ENCODE results near the gene SCYGR1. TPM values are rescaled to one million over a fixed set of nuclear protein-coding genes. Genes with fewer than 3 reads are reported as not detected.

The SCYGR1 gene
- total and polyA plus RNA-seq, 2 of the 13 experiments (the other 11 are each of a cell fraction or from before 2014, with no cell fraction given), result not detected

DNA sequence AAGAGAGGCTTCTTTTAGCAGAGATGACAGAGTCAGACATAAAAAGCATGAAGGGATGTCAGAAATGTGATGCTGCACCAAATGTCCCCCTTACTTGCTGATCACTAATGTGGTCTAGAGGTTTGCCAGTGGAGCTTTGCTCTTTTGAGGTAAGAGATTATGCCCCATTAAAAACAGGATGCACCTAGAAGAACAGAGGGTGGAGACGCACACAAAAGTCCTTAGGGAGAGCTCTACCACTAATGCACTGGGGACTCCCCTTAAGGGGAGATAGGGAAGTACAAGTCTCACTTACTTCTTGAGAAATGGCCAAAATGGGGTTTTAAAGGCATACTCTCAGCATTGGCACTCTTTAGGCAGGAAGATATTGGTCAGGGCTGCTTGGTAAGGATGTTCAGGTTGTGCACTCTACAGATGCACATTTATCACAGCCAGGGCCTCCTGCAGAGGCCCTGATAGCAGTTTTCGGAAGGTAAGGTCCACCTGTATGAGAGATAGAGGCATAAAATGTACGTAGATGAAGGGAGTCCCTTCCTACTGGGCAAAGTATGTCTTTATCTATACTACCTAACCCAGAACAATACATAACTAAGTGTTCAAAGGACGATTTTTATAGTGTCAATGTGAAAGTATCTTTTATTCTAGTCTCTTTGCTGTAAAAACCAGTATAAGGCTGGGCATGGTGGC is 17.0 kb upstream of the SCYGR1 start:
- no peak for FAIRE-seq
- no peaks in the 10 kb centered on the region for H3K79me2 ChIP-seq (ENCODE audit: insufficient read depth, low read length)
- no peaks in the 10 kb centered on the region for H3K9me3 ChIP-seq (ENCODE audit: low read length)
- BruUV-seq (replicated peaks), result no TSS peak
- H4K20me1 ChIP-seq (ENCODE audit: insufficient read depth, low read length), result no peaks in the 10 kb centered on the region
- peaks cover 0 to 7% of the 10 kb centered on the region in 2 experiments; a peak in 2 of 5 replicates for H3K27me3 ChIP-seq (ENCODE audit: control insufficient read depth in 1 of 2, insufficient read depth in 2 of 2, low read length in 2 of 2)
- no peaks in the 10 kb centered on the region for H3K36me3 ChIP-seq (replicated peaks in 1 of 2; ENCODE audit: control insufficient read depth in 1 of 2, insufficient read depth in 2 of 2, low read length in 2 of 2)
- no peak overlapping the region for H3K4me3 ChIP-seq (replicated peaks in 1 of 3; ENCODE audit: insufficient read depth in 1 of 3, low read depth in 2 of 3, low read length in 3 of 3)
- H2AFZ ChIP-seq (ENCODE audit: low read length), result no peak overlapping the region
- H3K27ac ChIP-seq (ENCODE audit: extremely low read length, insufficient read depth, low read length), result no peak overlapping the region
- ChIA-PET CTCF (ENCODE audit: low intra/inter-chr PET ratio, low total read pairs) (no interaction called here), POLR2A (interaction anchor here (2.3 kb wide), 1 partner anchor 361 kb away, joined by 6 read pairs; no protein-coding TSS in a partner anchor)
- H3K9ac ChIP-seq (ENCODE audit: insufficient read depth, low read depth, low read length), result no peak overlapping the region
- TF ChIP-seq, protein P1, sequence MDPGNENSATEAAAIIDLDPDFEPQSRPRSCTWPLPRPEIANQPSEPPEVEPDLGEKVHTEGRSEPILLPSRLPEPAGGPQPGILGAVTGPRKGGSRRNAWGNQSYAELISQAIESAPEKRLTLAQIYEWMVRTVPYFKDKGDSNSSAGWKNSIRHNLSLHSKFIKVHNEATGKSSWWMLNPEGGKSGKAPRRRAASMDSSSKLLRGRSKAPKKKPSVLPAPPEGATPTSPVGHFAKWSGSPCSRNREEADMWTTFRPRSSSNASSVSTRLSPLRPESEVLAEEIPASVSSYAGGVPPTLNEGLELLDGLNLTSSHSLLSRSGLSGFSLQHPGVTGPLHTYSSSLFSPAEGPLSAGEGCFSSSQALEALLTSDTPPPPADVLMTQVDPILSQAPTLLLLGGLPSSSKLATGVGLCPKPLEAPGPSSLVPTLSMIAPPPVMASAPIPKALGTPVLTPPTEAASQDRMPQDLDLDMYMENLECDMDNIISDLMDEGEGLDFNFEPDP (CRISPR knock-in tag; conservative IDR thresholded peaks at IDR 0.05), result no peak
- TF ChIP-seq, protein P2, sequence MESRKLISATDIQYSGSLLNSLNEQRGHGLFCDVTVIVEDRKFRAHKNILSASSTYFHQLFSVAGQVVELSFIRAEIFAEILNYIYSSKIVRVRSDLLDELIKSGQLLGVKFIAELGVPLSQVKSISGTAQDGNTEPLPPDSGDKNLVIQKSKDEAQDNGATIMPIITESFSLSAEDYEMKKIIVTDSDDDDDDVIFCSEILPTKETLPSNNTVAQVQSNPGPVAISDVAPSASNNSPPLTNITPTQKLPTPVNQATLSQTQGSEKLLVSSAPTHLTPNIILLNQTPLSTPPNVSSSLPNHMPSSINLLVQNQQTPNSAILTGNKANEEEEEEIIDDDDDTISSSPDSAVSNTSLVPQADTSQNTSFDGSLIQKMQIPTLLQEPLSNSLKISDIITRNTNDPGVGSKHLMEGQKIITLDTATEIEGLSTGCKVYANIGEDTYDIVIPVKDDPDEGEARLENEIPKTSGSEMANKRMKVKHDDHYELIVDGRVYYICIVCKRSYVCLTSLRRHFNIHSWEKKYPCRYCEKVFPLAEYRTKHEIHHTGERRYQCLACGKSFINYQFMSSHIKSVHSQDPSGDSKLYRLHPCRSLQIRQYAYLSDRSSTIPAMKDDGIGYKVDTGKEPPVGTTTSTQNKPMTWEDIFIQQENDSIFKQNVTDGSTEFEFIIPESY (CRISPR knock-in tag; IDR thresholded peaks at IDR 0.05), result no peak
- TF ChIP-seq ZFX (CRISPR knock-in tag; IDR thresholded peaks at IDR 0.05; ENCODE audit: low read depth) (no peak), POLR2A (IDR thresholded peaks at IDR 0.05; ENCODE audit: insufficient read depth in 1 of 2, low read depth in 2 of 2, low read length in 2 of 2) (no peak), ZNF136 (CRISPR knock-in tag; IDR thresholded peaks at IDR 0.05; ENCODE audit: low read depth) (no peak), ZNF766 (CRISPR knock-in tag; IDR thresholded peaks at IDR 0.05; ENCODE audit: borderline replicate concordance) (no peak), PRPF4 (IDR thresholded peaks at IDR 0.05; ENCODE audit: low read depth, low read length, poor library complexity, severe bottlenecking) (no peak), EEA1 (CRISPR knock-in tag; IDR thresholded peaks at IDR 0.05; ENCODE audit: borderline replicate concordance) (no peak), ZNF569 (CRISPR knock-in tag; IDR thresholded peaks at IDR 0.05; ENCODE audit: borderline replicate concordance) (no peak)
- TF ChIP-seq, protein P3, sequence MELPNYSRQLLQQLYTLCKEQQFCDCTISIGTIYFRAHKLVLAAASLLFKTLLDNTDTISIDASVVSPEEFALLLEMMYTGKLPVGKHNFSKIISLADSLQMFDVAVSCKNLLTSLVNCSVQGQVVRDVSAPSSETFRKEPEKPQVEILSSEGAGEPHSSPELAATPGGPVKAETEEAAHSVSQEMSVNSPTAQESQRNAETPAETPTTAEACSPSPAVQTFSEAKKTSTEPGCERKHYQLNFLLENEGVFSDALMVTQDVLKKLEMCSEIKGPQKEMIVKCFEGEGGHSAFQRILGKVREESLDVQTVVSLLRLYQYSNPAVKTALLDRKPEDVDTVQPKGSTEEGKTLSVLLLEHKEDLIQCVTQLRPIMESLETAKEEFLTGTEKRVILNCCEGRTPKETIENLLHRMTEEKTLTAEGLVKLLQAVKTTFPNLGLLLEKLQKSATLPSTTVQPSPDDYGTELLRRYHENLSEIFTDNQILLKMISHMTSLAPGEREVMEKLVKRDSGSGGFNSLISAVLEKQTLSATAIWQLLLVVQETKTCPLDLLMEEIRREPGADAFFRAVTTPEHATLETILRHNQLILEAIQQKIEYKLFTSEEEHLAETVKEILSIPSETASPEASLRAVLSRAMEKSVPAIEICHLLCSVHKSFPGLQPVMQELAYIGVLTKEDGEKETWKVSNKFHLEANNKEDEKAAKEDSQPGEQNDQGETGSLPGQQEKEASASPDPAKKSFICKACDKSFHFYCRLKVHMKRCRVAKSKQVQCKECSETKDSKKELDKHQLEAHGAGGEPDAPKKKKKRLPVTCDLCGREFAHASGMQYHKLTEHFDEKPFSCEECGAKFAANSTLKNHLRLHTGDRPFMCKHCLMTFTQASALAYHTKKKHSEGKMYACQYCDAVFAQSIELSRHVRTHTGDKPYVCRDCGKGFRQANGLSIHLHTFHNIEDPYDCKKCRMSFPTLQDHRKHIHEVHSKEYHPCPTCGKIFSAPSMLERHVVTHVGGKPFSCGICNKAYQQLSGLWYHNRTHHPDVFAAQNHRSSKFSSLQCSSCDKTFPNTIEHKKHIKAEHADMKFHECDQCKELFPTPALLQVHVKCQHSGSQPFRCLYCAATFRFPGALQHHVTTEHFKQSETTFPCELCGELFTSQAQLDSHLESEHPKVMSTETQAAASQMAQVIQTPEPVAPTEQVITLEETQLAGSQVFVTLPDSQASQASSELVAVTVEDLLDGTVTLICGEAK (IDR thresholded peaks at IDR 0.05), result no peak
- TF ChIP-seq, protein P3 (CRISPR knock-in tag; IDR thresholded peaks at IDR 0.05), result no peak
- 53% methylated on average over 4 of the region's 4 CpGs for WGBS (ENCODE audit: low lambda C conversion rate)
- intact Hi-C loops (cut with micrococcal nuclease; ENCODE audit: unreplicated experiment) (loop anchor here (2.0 to 5.0 kb wide), 2 partner anchors 248 to 274 kb away; no protein-coding TSS in a partner anchor), in situ Hi-C loops (cut with HindIII; ENCODE audit: extremely low pct_ligation_motif_present, low pct_unique_long_range_greater_than_20kb) (loop anchor here (5.0 to 10.0 kb wide), 3 partner anchors 63 to 363 kb away; no protein-coding TSS in a partner anchor)
- no peak overlapping the region for H3K4me2 ChIP-seq (ENCODE audit: low read depth, low read length)
- peaks cover 20% of the 10 kb centered on the region for H3K4me1 ChIP-seq (ENCODE audit: insufficient read depth, low read length)
- ATAC-seq, result no peak
- DNase-seq (ENCODE audit: low spot score), result no peak

Measured in HepG2 (cell line).